Stomach (tissue), 9 donors: ENCODE measurements around the gene CRADD. TPM values are rescaled to one million over a fixed set of nuclear protein-coding genes. Genes with fewer than 3 reads are reported as not detected.

Experiments used
- DNase-seq, 2 donors: peaks; one replicate each; pipeline versions ENCODE4 v3.0.0 to v3.0.0-alpha.2; 2013 to 2019
- H3K27ac ChIP-seq, 5 donors: fragments of 200-600 bp in 4 of 5; sonication (generic) in 4 of 5; one replicate each; pipeline ENCODE4 v1.5.1; 2013 to 2019; ENCODE audit warnings: mild to moderate bottlenecking in 1 of 5, moderate library complexity in 1 of 5
- H3K27me3 ChIP-seq, 3 donors: fragments of 200-600 bp; sonication (generic); one replicate each; pipeline ENCODE4 v1.5.1; 2017 to 2019; ENCODE audit warnings: mixed run types in 1 of 3
- H3K36me3 ChIP-seq, 4 donors: fragments of 200-600 bp; sonication (generic); 1 replicate in 3 of 4; 2 replicates in 1 of 4; pipeline ENCODE4 v1.5.1; 2016 to 2019
- H3K4me1 ChIP-seq, 4 donors: fragments of 200-600 bp; sonication (generic); one replicate each; pipeline ENCODE4 v1.5.1; 2016 to 2019
- H3K4me3 ChIP-seq, 4 donors: fragments of 200-600 bp; sonication (generic) in 3 of 4; one replicate each; pipeline ENCODE4 v1.5.1; 2016 to 2019; ENCODE audit warnings: mild to moderate bottlenecking in 1 of 4
- H3K9me3 ChIP-seq, 4 donors: fragments of 200-600 bp; sonication (generic); one replicate each; pipeline ENCODE4 v1.5.1; 2016 to 2019
- CTCF ChIP-seq, 7 experiments: fragments of 450-650 bp in 4 of 7; fragments of 200-600 bp in 3 of 7; sonication (generic) in 3 of 7; IDR thresholded peaks; one replicate each; pipeline ENCODE4 v1.5.1; 2016 to 2019; ENCODE audit warnings: antibody characterized with exemption in 7 of 7, control low read depth in 2 of 7, mild to moderate bottlenecking in 1 of 7
- EP300 ChIP-seq: sonication (generic); formaldehyde crosslinking; IDR thresholded peaks from one replicate; pipeline ENCODE4 v1.6.1; 2017; ENCODE audit warnings: antibody characterized with exemption
- POLR2A ChIP-seq, 4 donors: fragments of 450-650 bp; IDR thresholded peaks; one replicate each; pipeline ENCODE4 v1.6.1; 2016; ENCODE audit warnings: antibody characterized with exemption in 4 of 4, control low read depth in 2 of 4, mild to moderate bottlenecking in 1 of 4, moderate library complexity in 1 of 4
- POLR2AphosphoS5 ChIP-seq, 3 donors: sonication (generic); formaldehyde crosslinking; IDR thresholded peaks; one replicate each; pipeline ENCODE4 v1.6.1; 2016; ENCODE audit warnings: antibody characterized with exemption in 3 of 3
- WGBS, 5 donors: extraction: QIAGEN DNeasy Blood & Tissue Kit in 3 of 5; methylation state at CpG; one replicate each; pipeline versions ENCODE4 v1.1.5 to v1.1.7; 2013 to 2018; 5-methylcytosine and 5-hydroxymethylcytosine counted together
- intact Hi-C: fragments of 100-400 bp; cut with DNase I; formaldehyde crosslinking; loops from one replicate; pipeline ENCODE4 v1.15.1; 2023; ENCODE audit warnings: low total_unique reads
- polyA plus RNA-seq, 3 donors: library from polyadenylated mRNA; stranded (reverse); fragments of 200-250 nt; gene quantifications; one replicate each; pipeline ENCODE4 v1.2.3, GENCODE V29; 2013
- total RNA-seq, 5 donors: library from RNA; depleted of rRNA; stranded (reverse); fragments of >200 nt; gene quantifications; one replicate each; pipeline versions ENCODE4 v1.1.0 to v1.2.3, GENCODE V29; 2014 to 2016
- donor health status: healthy with polysubstance abuse.
- donor health status: Bipolar disorder and iron deficiency.
- donor health status: healthy.

Gene CRADD
- total and polyA plus RNA-seq, 8 donors = 2.3 to 30.9 (median 17.1) TPM

- H3K27me3 ChIP-seq = no peaks in the 10 kb centered on the region
- no peak for DNase-seq
- no peaks in the 10 kb centered on the region for H3K36me3 ChIP-seq
- 71 to 88% (median 79%) methylated on average over 3 of the region's 3 CpGs for WGBS, 5 donors
- no peak overlapping the region for H3K4me3 ChIP-seq
- no peak overlapping the region for H3K27ac ChIP-seq
- intact Hi-C loops = no loop called here
- H3K4me1 ChIP-seq = no peaks in the 10 kb centered on the region
- H3K9me3 ChIP-seq = no peaks in the 10 kb centered on the region
- no peak for TF ChIP-seq CTCF (IDR thresholded peaks at IDR 0.05)
- no peak for TF ChIP-seq POLR2A (IDR thresholded peaks at IDR 0.05)
- TF ChIP-seq POLR2AphosphoS5 (IDR thresholded peaks at IDR 0.05) = no peak
- no peak for TF ChIP-seq EP300
These were observed 161.0 kb downstream of the CRADD start for GRCh38 chr12:93838193-93838592.

GRCh38 chr12:93839064-93839463, 161.9 kb downstream of the CRADD start:
- Histone ChIP-seq H3K4me1 (no peaks in the 10 kb centered on the region), H3K27me3 (no peaks in the 10 kb centered on the region), H3K36me3 (no peaks in the 10 kb centered on the region), H3K9me3 (no peaks in the 10 kb centered on the region), H3K27ac (no peak overlapping the region), H3K4me3 (no peak overlapping the region)
- intact Hi-C loops = no loop called here
- DNase-seq = no peak
- WGBS, 5 donors = 77 to 94% (median 86%) methylated on average over 4 of the region's 4 CpGs
- TF ChIP-seq CTCF (IDR thresholded peaks at IDR 0.05) = no peak
- TF ChIP-seq POLR2A (IDR thresholded peaks at IDR 0.05) = no peak
- no peak for TF ChIP-seq EP300
- no peak for TF ChIP-seq POLR2AphosphoS5 (IDR thresholded peaks at IDR 0.05)

GRCh38 chr12:93841671-93842070, 164.5 kb downstream of the CRADD start:
- H3K27me3 ChIP-seq = no peaks in the 10 kb centered on the region
- H3K27ac ChIP-seq = no peak overlapping the region
- no peak for DNase-seq
- intact Hi-C loops = no loop called here
- H3K9me3 ChIP-seq = no peaks in the 10 kb centered on the region
- H3K4me1 ChIP-seq = no peaks in the 10 kb centered on the region
- WGBS, 5 donors = 95 to 99% (median 97%) methylated on average over 8 of the region's 8 CpGs
- no peak overlapping the region for H3K4me3 ChIP-seq
- TF ChIP-seq POLR2AphosphoS5 (IDR thresholded peaks at IDR 0.05) (no peak), POLR2A (IDR thresholded peaks at IDR 0.05) (no peak), EP300 (no peak), CTCF (IDR thresholded peaks at IDR 0.05) (no peak)
- no peaks in the 10 kb centered on the region for H3K36me3 ChIP-seq

- no peak overlapping the region for H3K4me3 ChIP-seq
- peak in 1 of 2 donors; percentile 40 for DNase-seq
- intact Hi-C loops = no loop called here
- 83 to 88% (median 86%) methylated on average over 7 of the region's 7 CpGs for WGBS, 5 donors
- peaks cover 0 to 9% (median 7%) of the 10 kb centered on the region in 4 donors for H3K4me1 ChIP-seq
- H3K27ac ChIP-seq = no peak overlapping the region
- H3K36me3 ChIP-seq = no peaks in the 10 kb centered on the region
- H3K27me3 ChIP-seq = no peaks in the 10 kb centered on the region
- TF ChIP-seq CTCF (IDR thresholded peaks at IDR 0.05) = no peak
- TF ChIP-seq POLR2A (IDR thresholded peaks at IDR 0.05) = no peak
- TF ChIP-seq POLR2AphosphoS5 (IDR thresholded peaks at IDR 0.05) = no peak
- no peak for TF ChIP-seq EP300
- H3K9me3 ChIP-seq = no peaks in the 10 kb centered on the region
These were observed 167.1 kb downstream of the CRADD start for GRCh38 chr12:93844164-93844784.
